Activated CD4-positive, alpha-beta T cell treated with anti-CD3 and anti-CD28 coated beads, Interleukin-2, amount 50 U/mL, for 16 hours (primary cell): Measurements from ENCODE around the gene ZBTB20.

Source experiments
- DNase-seq: peaks from one replicate; pipeline ENCODE4 v3.0.0-alpha.2; 2020

Gene ZBTB20

GRCh38 chr3:114351123-114351821 is 795.8 kb downstream of the ZBTB20 start:
- no peak for DNase-seq

- no peak for DNase-seq
Measured at GRCh38 chr3:114350690-114351089, 796.4 kb downstream of the ZBTB20 start.

DNA sequence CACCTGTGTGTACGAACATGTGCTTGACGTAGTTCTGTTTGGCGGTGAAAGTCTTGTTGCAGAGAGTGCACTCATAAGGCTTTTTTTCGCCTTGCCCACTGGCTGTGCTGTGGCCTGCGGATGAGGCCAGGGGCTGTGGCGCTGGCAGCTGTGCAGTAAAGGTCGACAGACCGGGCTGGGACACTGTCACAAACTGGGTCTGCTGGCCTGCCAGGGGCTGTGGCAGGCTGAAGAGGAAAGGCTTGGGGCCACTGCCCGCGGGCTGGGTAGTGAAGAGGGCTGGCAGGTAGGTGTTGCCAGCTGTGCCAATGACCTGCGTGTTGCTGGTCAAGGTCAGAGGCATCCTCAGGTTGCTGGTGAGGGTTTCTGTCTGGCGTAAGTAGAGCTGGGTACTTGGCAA is 796.8 kb downstream of the ZBTB20 start:
- no peak for DNase-seq

- DNase-seq: no peak
Measured at GRCh38 chr3:114344492-114344891, 802.6 kb downstream of the ZBTB20 start.

- no peak for DNase-seq
Measured at GRCh38 chr3:114338651-114339357, 808.3 kb downstream of the ZBTB20 start.

DNA sequence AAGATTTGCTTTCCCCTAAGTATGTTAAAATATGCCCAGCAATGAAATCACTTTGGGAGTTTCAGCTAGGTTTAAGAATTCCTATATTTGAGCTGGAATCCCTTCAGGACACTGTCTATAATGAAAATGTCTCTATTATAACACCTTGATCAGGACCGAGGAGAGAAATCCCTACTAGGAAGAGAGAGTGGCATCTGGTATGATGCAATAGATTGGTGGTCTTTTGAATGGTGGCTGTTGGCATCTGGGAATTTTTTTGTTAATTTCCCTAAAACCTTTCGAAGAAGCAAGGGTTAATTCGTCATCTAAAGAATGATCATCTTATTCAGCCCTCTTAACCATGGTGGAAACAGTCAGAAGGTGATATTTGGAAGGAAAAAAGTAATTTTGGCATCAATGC is 810.2 kb downstream of the ZBTB20 start:
- no peak for DNase-seq

- no peak for DNase-seq
Measured at GRCh38 chr3:114336122-114336697, 810.9 kb downstream of the ZBTB20 start.

DNA sequence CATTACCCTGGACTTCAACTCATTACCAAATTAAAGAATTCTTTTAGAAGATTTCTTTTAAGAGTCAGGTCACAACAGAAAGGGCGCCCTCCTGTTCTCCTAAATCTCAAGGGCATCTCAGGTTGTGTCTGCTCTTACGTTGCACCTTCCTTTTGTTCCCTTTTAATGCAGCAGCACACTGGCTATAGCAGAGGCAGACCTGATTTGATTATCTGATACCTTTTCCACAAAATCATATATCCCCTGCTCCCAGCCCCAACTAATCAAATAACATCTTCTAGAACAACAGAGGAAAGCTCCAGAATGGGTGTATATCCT is 813.2 kb downstream of the ZBTB20 start:
- no peak for DNase-seq

- peak; percentile 41 for DNase-seq
Measured at GRCh38 chr3:114333180-114333922, 813.7 kb downstream of the ZBTB20 start.

GRCh38 chr3:114332342-114333179 is 814.5 kb downstream of the ZBTB20 start:
- peak; percentile 30 for DNase-seq

DNA sequence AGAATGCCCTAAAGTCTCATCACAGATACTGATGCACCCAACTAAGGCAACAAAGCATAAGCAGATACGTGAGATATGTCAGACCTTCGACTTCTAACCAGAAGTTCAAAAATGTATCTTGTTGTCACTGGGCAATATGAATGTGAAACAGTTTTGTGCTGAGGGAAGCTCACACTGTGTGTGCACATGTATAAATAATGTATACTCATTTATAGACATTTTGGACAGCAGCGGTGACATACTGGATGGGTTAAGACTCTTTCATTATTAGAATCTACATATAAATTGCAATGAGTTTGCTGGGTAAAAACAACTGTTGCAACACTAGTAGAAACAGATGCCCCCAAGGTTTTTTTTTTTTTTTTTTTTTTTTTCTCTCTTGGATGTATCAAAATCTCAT is 815.4 kb downstream of the ZBTB20 start:
- no peak for DNase-seq

DNA sequence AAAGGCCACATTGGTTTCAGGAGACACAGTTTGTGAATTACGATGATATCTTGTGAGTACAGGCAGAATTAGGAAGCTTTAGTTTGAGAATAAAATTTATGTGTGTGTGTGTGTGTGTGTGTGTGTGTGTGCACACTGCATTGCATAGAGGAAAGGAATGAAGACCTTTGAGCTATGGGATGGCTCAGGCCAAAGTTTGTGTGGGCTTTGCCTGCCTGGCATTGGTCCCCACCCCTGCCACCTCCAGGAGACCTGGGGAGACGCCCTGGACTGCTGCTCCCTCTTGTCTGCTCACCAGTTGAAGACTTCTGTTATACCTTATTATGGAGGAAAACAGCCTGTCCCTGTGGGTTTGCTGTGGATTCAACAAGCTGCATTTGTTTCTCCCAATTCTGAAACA is 816.1 kb downstream of the ZBTB20 start:
- DNase-seq: no peak

- peak; percentile 32 for DNase-seq
Measured at GRCh38 chr3:114329823-114330222, 817.3 kb downstream of the ZBTB20 start.

GRCh38 chr3:114328345-114328744 is 818.7 kb downstream of the ZBTB20 start:
- DNase-seq: peak; percentile 34

DNA sequence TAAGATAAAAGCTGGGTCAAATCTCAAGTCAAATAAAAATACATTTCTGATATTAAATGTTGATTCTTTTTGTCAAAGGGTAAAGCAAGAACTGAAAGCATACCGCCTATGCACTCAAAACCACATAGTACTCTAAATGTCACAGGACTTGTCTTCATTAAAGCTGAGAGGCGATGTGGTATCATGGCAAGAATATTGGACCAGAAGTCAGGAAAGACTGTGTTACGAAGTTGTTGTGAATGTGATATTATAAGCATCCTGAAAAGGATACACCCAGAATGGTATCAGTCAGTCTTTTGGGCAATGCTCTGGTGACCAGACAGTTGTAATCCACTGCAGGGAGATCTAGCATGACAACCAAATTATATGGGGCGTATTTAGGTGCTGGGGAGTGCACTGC is 819.4 kb downstream of the ZBTB20 start:
- DNase-seq: no peak

DNA sequence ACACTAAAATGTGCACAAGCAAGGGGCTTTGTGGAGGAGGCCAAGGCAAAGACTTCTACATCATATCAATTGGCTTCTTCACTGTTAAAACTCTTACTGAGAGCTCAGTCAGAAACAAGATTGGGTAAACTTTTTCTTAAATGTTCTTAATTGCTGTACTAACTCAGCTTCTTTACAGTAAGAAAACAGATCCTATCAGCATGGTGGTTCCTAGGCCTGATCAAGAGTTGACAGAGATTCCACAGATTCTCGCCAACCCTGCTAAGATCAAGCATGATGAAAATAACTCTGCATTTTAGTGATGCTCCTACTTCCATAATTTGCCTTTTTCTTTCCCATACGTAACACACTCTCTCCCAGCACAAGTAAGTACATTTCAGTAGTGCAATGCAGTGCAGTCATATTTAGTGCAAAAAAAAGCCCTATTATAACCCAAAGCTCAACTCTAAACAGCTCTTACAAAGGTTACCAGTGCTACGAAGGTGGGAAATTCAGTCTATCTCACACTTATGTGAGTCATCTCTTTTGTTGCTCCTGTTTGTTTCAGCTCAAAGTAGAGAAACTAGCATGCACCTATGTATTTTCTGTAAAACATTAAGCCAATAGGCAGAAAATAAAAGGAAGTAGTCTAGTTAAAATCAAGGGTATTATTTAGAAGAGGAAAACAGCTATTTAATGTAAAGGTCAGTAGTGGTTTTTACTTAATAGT is 823.4 kb downstream of the ZBTB20 start:
- peak; percentile 36 for DNase-seq

DNA sequence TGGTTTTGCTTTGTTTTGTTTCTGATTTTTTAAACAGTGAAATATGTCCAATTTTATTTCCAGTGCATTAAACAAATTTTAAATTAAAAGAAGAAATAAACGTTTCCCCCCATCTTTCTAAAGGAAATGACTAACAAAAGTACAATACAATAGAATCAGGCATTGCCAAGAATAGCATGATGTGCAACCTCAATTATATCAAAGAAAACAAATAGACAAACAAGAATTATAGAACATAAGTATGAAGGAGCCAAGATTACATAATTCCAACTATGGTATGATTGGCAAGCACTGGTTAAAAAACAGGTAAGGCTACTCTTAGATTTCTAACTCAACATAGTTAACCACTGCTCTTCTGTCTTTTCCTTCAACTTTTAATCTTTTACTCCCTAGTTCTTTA is 826.8 kb downstream of the ZBTB20 start:
- DNase-seq: no peak

DNA sequence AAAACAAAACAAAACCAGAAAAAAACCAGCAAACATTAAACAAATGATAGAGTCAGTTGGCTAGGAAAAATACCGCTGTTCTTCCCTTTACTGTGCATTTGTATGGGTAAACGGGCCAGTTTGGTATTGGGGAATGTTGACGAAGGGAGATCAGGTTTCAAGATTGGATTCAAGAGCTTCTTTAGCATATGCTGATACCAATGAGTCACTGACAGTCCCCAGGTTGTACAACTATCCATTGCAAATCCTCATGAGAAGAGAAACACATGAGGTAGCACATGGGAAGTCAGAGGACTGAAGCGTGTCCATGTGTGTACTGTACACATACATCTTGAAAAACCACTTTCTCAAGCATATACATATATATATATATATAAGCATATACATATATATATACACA is 827.6 kb downstream of the ZBTB20 start:
- DNase-seq: no peak

GRCh38 chr3:114318295-114318694 is 828.8 kb downstream of the ZBTB20 start:
- DNase-seq: no peak

DNA sequence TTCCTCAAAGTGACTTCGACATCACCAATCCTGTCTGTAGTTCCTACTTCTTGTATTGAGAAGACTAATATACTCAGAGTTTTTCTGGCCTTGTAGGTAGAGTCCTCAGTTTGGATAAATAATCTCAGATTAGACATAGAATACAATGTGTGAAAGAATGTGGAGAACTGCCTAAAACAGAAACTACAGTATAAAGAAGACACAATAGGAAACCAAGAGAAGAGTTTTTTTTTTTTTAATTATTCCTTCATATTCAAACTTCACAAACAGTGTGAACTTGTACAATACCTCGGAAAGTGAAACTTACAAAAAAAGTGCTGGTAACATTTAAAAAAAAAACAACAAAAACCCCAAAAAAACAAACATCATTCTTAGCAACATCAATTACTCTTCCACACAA is 832.8 kb downstream of the ZBTB20 start:
- DNase-seq: no peak

- DNase-seq: no peak
Measured at GRCh38 chr3:114313426-114313825, 833.7 kb downstream of the ZBTB20 start.

DNA sequence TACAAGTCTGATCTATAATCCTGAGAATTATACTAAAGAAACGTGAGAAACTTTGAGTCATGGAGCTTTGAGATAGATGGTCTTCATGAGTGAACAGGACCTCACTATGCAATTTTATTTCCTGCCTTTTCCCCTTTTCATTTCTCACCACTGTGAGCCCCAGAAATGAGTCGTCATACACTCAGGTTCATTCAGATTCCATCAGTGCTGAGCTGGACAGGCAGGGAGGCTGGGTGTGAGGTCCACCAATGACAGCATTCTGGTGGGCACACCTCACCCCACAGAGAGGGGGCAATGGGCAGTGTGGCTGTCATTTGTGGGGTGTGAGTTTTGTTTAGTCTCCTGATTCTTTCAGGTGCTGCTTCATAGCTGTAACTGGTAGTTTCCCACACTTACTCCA is 836.4 kb downstream of the ZBTB20 start:
- no peak for DNase-seq
